Activated CD8-positive, alpha-beta memory T cell treated with anti-CD3 and anti-CD28 coated beads for 48 hours (primary cell): ENCODE data around the gene GGT1.
"Not testable (repeated sequence)": the region's sequence is repeated elsewhere in the genome, so short reads cannot be mapped to it uniquely, and the experiment has no call there.

ENCODE experiments used
- DNase-seq, 3 experiments: peaks; one replicate each; pipeline ENCODE4 v3.0.0-alpha.2; 2020; ENCODE audit warnings: low read depth in 2 of 3, low spot score in 2 of 3

The GGT1 gene

DNA sequence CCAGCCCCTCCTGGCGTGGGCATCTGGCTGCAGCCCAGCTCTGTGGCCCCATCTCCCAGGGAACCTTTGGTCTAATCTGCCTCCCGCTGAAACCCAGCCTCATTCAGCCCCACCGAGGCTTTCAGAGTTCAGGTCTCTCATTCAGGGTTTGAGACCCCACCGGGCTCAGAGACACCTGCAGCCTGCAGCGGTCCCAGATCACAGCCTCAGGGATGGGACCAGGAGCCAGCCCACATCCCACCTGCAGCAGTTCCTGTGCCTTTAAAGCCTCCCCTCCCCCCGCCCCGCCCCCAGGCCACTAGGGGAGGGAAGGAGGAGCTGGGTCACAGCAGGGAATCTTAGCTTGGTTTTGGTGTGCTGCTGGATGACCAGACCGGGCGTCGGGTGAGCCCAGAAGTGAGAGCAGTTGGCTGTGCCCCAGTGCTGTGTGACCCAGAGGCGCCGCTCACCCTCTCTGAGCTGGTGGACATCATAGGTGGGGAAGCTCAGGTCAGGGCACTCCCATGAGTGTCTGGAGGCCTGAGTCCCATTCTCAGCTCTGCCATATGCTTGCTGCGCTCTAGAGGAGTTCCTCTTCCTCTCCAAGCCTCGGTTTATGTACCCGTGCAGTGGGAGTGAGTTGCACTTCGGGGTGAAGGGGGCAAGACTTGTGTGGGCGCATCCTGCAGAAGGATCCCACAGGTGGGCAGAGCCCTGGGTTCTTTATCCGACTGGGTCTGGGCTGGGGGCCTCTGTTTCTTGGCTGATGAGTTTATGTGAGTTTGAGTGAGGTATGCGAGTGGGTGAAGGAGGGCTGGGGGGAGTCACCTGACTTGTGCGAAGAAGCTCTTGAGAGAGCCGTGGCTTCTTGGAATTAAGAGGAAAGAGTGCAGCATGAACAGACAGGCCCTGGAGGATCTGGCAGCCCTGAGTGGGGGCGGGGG lies at the start of gene GGT1:
Gene GGT1, plus strand, starts transcription at position 347 of the 923 bp plus-strand sequence. CDS start 7,889 bp downstream, outside the sequence.
- not testable (repeated sequence) for DNase-seq

DNA sequence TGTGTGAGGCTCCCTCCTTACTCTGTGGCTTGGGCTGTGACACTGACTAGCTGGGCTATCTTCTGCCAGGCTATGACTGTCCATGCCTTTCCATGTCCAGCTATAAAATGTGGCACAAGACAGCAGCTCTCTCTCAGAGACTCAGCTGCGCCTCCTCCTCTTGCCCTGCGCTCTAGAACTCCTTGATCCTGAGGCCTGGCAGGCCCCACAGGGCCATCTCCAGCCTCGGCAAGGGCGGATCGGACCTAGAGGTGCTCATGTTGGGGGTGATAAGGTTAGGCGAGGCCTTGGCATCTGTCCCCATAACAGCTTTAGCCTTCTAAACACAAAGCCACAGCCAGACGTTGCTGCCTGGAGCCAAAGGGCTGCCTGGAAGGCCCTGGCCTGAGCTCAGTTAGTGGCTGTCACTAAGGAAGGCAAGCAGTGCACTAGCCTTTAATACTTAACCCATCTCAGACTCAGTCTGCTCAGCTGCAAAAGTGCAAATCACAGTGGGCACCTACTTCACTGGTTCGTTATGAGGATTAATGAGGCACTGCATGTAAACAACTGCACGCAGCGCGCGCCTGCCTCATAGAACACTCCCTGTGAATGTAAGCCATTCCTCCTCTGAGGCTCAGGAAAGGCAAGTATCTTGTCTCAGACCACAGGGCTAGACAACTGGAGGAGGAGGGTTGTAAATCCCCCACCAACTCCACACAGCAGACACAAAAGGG lies 49.2 kb upstream of the GGT1 start:
- no peak for DNase-seq

DNA sequence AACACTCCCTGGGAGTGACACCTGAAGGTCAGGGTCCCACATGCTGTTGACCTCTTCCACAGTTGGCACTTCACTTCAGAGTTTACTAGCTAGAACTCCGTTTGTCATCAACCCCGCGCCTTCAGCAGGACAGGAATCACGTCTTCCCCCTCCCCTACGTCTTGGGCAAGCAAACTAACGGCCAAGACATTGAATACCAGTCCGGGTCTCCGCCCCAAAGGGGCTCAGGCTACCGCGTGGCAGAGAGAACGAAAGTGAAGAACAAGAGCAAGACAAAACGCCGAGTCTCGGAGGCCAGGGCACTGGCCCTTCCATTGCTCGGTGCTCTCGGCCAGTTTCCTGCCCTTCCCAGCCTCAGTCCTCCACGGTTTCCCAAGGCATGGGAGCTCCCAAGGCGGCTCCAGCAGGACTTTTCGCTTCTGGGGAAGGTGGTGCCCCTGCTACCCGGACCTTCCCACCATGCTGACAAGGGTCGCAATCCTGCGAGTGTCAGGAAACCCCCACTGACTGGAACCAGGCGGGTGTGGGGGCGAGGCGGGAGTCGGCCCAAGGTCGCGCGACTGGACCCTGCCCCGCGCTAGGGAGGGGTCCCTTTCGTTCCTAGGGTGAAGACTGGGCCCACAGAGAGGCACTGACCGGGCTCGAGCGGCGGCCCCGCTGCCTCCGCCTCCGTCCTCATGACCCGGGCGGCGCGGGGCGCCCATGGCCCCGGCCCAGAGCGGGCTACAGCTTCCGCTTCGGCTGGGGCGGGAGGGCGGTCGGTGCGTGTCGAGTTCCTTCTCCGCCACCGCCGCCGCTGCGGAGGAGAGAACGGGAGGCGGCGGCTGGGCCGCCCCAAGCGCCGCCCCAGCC lies 48.5 kb upstream of the GGT1 start, which contains the start of gene GUCD1:
Gene GUCD1, minus strand, starts transcription at position 826 of the 852 bp plus-strand sequence. Its CDS starts 147 bp downstream, at position 679.
- peak; percentile 2 to 10 (median 6) for DNase-seq

DNA sequence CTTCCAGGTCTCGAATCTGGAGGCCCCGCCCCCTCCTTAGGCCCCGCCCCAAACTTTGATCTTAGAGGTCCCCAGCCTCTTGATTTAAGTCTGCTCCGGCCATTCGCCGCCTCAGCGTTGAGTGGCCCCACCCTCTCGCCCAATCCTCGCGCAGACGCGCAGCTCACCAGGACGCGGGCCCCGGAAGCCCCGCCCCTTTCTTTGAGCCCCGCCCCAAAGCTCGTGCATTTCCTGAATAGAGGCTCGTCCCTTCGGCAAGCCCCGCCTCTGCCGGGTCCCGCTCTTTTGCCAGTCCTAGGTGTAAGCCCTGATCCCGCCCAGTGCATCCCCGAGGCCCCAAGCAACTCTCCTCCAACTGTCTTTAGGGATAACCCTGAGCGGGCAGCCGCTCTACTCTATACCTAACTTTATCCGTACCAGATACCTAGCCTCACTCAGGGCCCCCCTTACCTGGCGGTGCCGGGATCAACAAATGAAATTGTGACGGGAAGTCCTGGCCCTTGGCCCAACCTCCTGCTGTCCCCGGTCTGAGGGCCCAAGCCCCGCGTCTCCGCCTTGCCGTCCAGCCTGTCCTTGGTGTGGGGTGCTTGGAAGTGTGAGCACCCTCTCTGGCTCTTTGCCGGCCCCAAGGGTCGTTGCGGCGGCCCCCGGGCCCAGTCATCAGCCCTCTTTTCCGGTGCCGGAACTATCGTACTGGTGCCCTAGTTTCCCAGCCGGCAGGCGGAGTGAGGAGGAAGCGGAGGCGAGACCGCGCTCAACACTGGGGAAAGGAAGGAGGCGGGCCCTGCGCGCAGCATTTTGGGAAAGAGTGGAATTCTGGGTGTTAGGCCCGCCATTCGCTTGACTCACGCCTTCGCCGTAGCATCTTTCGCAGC lies 47.6 kb upstream of the GGT1 start, which contains the start of gene SNRPD3:
Gene SNRPD3, plus strand, starts transcription at position 835 of the 875 bp plus-strand sequence. CDS start 1,676 bp downstream, outside the sequence.
- DNase-seq: peak; percentile 99 to 100 (median 99)

DNA sequence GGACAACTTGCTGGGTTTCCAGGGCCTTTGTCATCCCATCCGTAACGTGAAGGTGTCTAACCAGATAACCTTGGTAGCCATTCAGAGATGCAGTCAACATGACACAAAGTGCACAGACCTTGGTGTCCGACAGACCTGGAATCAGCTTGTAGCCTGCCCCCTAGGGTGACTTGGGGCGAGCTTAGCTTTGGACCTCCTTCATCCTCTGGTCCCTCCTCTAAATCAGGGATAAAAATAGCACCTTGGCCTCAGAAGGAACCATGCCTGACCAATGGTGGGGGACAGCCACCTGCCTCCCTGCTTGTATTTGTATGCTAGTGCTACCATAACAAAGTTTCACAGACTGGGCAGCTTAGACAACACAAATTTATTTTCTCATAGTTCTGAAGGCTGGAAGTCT lies 43.5 kb upstream of the GGT1 start:
- no peak for DNase-seq

DNA sequence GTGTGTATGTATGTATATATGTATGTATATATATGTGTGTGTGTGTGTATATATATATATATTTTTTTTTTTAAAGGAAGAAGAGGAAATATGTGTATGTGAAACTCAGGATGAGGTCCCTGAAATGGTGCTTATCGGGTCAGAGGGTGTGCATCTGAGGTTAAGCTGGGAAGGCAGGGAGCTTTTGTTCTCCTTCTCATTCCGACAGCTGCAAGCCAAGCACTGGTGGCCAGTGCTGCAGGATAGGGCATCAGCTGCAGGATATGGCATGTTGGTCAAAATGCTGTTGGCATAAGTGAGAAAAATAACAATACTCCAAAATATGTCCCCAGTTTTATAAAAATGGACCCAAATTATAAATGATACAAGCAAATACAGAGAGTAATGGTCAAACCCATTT lies 39.7 kb upstream of the GGT1 start:
- no peak for DNase-seq

DNA sequence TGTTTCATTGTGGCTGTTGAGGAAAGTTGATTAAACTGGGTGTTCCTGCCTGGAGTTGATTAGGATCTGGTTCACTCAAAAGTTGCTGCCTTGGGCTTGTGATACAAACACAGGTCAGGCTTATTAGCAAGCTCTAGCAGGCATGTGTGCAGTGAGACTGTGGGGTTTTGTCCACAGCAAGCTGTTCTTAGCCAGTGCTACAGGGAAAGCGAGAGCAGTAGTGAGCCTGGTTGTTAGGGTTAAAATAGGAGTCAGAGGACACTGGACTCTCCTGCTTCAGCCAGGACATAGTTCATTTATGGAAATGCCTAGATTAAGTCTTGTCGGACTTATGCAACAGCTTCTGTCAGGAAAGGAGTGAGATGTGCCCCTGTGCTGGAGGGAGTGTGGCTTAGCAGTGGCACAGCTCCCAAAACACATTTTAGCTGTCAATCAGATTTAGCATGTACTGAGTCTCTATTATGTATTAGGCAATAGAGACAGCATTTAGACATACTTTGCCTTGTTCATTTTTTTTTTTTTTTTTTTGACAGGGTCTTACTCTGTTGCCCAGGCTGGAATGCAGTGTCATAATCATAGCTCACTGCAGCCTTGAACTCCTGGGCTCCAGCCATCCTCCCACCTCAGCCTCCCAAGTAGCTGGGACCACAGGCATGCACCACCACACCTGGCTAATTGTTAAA lies 38.5 kb upstream of the GGT1 start:
- no peak for DNase-seq

DNA sequence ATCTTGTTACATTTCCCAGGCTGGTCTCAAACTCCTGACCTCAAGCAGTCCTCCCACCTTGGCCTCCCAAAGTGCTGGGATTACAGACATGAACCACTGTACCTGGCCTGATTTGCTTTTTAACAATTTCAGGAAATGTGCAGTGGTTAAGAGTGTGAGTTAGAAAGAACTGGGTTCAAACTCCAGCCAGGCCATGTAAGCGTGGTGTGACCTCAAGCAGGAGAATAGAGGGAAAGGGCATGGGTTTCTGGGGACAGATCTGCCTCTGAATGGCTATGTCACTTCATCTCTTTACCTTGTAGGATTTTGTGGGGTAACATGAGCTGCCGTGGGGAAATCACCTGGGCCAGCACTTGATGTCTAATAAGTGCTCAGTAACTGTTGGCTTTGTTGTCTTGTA lies 37.9 kb upstream of the GGT1 start:
- no peak for DNase-seq

DNA sequence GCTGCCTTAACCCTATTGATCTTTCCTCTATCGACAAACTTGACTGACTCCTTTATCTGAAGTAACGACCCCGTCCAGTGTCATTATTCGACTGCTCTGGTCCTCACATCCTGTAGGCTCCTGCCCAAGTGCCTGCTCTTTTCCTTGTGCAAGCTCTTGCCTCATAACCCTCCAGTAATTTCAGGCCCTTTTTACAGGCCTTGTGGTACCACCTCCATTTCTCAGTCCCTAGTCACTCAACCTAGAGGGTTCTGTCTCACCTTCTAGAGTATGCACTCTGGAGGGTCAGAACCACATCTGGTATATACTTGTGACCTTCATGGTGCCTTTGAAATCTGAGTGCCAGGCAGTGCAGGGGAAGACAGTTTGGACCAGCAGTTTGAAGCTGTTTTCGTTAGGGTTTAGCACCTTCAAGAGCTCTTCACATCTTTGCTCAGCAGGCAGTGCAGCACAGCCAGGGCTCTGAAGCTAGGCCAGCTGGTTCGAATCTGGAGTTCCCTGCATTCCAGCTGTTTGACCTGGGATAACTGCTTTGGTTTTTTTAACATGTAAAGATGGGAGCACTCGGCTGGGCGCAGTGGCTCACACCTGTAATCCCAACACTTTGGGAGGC lies 36.0 kb upstream of the GGT1 start:
- DNase-seq: no peak

DNA sequence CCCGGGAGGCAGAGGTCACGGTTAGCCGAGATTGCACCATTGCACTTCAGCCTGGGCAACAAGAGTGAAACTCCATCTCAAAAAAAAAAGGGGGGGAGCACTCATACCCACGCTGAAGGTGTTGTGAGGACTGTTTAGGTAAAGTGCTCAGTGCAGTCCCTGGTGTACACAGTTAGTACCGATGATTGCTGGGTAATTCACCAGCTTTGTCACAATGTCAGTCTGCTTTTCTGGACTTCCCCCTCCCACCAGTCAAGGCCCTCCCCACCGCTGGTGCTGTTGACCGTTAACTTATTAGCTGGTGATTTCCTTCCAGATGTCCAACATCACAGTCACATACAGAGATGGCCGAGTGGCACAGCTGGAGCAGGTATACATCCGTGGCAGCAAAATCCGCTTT lies 35.3 kb upstream of the GGT1 start:
- no peak for DNase-seq

DNA sequence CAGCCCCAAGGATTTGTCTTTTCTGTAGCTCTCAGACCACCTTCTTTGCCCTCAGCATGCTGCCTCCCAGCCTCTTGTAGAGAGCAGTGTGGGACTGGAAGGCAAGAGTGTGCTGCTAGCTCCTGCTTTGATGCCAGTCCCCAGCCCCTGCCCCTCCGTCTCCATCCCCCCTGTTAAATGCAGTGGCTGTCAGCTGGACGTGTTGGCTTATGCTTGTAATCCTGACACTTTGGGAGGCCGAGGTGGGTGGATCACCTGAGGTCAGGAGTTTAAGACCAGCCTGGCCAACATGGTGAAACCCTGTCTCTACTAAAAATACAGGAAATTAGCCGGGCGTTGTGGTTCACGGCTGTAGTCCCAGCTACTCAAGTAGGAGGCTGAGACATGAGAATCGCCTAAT lies 31.7 kb upstream of the GGT1 start:
- DNase-seq: no peak

DNA sequence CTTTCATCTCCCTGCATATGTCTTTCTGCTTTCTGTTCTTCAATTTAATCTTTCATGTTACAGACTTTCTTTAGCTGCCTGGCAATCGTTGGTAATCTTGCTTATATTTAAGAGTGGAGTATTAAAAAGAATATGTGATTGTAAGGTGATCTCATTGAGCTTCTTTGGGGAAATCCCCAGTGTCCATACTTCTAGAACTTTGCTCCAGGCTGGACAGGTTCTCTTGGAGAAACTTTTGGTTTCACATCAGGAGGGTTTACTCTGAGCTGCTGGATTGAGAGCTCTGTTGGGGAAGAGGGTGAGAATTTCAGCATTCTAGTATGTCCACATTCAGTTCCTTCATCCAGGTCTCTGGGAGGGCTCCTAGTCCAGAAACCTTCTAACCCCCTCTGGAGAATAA lies 26.2 kb upstream of the GGT1 start:
- DNase-seq: no peak

DNA sequence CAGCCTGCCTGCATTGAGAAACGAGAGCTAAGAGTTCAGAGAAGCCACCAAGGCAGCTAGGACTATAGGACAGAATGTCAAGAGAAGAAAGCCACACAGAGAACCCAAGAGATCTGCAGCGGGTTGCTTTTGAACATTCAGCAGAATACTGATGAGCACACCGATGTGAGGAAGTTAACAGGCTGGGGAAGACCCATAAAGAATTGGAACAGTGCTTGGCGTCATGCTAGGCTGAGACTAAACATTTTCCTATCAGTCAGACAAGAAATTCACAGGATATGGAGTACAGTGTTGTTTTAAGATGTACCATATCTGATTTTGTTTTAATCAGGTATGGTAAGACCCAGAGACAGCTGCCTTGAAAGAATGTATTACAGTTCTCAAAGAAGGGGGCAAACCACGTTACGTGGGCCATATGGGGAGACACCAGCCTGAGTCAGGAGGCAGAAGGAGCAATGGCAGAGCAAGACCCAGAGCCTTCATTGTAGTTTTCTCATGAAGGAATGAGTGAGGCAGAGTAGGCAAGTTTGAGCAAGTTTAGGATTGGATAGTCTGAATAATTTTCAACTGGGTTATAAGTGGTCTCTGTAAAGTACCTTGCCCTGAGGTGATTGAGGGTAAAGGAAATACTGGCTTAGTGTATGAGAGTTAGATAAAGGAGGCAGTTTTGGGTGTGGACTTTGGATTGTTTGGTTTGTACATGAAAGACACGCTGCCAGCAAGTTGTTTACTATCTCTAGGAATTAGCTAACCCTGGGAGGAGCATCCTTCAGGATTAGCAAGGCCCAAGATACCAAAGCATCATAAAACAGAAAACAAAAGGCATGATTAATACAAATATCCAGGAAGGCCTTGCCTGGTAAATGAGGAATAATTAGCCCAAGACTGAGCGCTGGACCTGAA lies 24.4 kb upstream of the GGT1 start:
- DNase-seq: no peak

DNA sequence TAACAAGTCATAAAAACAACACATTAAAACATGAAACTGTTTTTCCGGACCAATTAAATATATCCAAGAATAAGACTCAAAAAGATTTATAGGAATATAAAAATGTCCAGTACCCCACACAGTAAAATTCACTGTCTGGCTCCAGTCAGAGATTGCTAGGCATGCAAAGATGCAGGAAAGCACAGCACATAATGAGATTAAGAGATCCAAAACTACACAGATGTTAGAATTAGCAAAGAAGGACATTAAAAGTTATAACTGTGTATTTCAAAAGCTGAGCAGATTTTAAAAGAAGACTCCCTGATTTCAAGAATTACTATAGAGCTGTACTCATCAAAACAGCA lies 23.8 kb upstream of the GGT1 start:
- DNase-seq: no peak

DNA sequence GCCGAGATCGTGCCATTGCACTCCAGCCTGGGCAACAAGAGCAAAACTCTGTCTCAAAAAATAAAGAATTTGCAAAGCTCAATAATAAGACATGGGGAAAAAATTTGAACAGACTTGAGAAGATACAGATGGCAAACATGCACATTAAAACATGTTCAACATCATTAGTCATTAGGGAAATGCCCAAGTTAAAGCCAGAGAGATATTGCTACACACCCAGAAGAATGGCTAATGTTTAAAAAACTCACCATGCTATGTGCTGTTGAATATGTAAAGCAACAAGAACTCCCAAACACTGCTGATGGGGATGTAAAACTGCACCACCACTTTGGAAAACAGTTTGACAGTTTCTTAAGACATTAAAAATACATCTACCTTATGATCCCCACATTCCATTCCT lies 22.7 kb upstream of the GGT1 start:
- DNase-seq: no peak

DNA sequence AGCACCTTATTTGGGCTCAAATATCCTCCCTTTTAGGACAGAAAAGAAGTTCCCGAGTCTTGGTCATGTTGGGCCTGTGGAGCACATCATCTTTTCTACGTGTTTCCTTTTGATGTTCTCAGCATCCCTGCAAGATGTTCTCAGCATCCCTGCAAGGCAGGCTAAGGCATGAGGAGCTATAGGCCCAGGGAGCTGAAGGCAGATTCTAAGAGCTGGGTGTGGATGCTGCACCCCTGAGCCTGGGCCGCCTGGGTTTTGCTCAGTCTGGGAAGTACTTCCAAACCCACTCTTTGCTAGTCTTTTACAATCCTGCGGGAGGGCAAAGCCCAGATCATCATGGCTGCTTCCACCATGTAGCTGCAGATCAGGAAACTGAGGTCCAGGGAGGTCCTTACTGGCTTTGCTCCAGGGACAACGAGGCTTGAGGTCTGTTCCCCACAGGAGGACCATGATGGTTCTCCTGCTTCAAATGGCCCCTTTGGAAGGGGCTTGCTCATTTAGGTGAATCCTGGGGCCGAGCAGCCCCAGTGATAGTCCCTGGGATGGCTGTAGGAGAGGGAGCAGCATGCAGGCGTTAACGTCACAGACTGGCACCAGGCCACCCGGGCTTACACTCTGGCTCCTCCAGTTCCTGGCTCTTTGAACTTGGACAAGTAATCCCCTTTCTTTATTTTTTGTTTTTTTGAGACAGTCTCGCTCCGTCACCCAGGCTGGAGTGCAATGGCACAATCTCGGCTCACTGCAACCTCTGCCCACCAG lies 20.8 kb upstream of the GGT1 start:
- DNase-seq: no peak
